D341Med (cell line): ENCODE data around the gene LETM1.
A peak's percentile ranks its signal among the peaks of the same experiment; 100 is the strongest.

Source experiments
- DNase-seq: peaks from one replicate; pipeline ENCODE4 v3.0.0; 2012; ENCODE audit warnings: low spot score

Gene LETM1

GRCh38 chr4:1825326-1825725, 30.6 kb downstream of the LETM1 start:
- DNase-seq = no peak

GRCh38 chr4:1824746-1825145, 31.2 kb downstream of the LETM1 start:
- no peak for DNase-seq

GRCh38 chr4:1823545-1823932, 32.4 kb downstream of the LETM1 start:
- no peak for DNase-seq

GRCh38 chr4:1822568-1823544, 33.1 kb downstream of the LETM1 start:
- no peak for DNase-seq

GRCh38 chr4:1821679-1822567, 34.0 kb downstream of the LETM1 start:
- no peak for DNase-seq

- no peak for DNase-seq
Measured at GRCh38 chr4:1819816-1820215, 36.1 kb downstream of the LETM1 start.

- no peak for DNase-seq
Measured at GRCh38 chr4:1819284-1819683, 36.7 kb downstream of the LETM1 start.

GRCh38 chr4:1815997-1816860, 39.7 kb downstream of the LETM1 start:
- DNase-seq = no peak

GRCh38 chr4:1815096-1815996, 40.6 kb downstream of the LETM1 start:
- no peak for DNase-seq

GRCh38 chr4:1814453-1814852, 41.5 kb downstream of the LETM1 start:
- DNase-seq = no peak

- peak; percentile 69 for DNase-seq
Measured at GRCh38 chr4:1813915-1814314, 42.0 kb downstream of the LETM1 start.

GRCh38 chr4:1813231-1813630, 42.7 kb downstream of the LETM1 start:
- no peak for DNase-seq

GRCh38 chr4:1812720-1813119, 43.2 kb downstream of the LETM1 start:
- DNase-seq = no peak

GRCh38 chr4:1810765-1811164, 45.2 kb downstream of the LETM1 start:
- no peak for DNase-seq

GRCh38 chr4:1809754-1810502, 46.0 kb downstream of the LETM1 start:
- peak; percentile 94 for DNase-seq

- DNase-seq = no peak
Measured at GRCh38 chr4:1808851-1809753, 46.9 kb downstream of the LETM1 start.

- DNase-seq = no peak
Measured at GRCh38 chr4:1808396-1808795, 47.6 kb downstream of the LETM1 start.

- DNase-seq = no peak
Measured at GRCh38 chr4:1807332-1807777, 48.6 kb downstream of the LETM1 start.
